DOHH2 (cell line): ENCODE measurements around the gene PCARE.

Experiments
- EZH2phosphoT487 ChIP-seq: fragments of 200-600 bp; sonication (generic); IDR thresholded peaks from 2 replicates; pipeline ENCODE4 v1.6.1; 2017; ENCODE audit warnings: borderline replicate concordance, mild to moderate bottlenecking, antibody characterized with exemption, low read length, moderate library complexity, mixed read lengths
- TF ChIP-seq, protein P1 (sequence below): fragments of 200-600 bp; sonication (generic); IDR thresholded peaks from one replicate; pipeline ENCODE4 v1.5.1; 2014; ENCODE audit warnings: antibody characterized with exemption, mild to moderate bottlenecking, low read depth, low read length; ENCODE audit not compliant: poor library complexity, severe bottlenecking

DNA sequence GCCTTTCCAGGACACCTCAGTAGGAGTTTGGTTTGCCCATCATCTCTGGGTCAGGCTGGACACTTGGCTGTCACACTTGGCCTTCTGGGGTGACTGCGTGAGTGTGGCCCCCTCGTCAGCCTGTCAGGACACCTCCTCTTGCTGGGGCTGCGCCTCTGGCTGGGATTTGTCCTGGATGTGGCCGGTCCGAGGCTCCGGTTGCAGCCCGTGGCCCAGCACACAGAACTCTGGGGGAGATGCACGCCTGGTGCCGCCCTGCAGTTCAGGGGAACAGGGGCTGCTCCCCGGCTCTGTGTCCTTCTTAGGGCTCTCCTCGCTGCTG lies 9.6 kb downstream of the PCARE start:
- TF ChIP-seq, protein P1, sequence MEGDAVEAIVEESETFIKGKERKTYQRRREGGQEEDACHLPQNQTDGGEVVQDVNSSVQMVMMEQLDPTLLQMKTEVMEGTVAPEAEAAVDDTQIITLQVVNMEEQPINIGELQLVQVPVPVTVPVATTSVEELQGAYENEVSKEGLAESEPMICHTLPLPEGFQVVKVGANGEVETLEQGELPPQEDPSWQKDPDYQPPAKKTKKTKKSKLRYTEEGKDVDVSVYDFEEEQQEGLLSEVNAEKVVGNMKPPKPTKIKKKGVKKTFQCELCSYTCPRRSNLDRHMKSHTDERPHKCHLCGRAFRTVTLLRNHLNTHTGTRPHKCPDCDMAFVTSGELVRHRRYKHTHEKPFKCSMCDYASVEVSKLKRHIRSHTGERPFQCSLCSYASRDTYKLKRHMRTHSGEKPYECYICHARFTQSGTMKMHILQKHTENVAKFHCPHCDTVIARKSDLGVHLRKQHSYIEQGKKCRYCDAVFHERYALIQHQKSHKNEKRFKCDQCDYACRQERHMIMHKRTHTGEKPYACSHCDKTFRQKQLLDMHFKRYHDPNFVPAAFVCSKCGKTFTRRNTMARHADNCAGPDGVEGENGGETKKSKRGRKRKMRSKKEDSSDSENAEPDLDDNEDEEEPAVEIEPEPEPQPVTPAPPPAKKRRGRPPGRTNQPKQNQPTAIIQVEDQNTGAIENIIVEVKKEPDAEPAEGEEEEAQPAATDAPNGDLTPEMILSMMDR: no peak
- no peak for TF ChIP-seq EZH2phosphoT487
